Stimulated activated CD4-positive, alpha-beta T cell treated with anti-CD3 and anti-CD28 coated beads, Interleukin-1b, Interleukin-23, amount 100 ng/mL, for 48 hours (primary cell): Measurements from ENCODE around the gene ODF2.

ENCODE experiments used
- DNase-seq: peaks from one replicate; pipeline ENCODE4 v3.0.0-alpha.2; 2020

ODF2 gene

DNA sequence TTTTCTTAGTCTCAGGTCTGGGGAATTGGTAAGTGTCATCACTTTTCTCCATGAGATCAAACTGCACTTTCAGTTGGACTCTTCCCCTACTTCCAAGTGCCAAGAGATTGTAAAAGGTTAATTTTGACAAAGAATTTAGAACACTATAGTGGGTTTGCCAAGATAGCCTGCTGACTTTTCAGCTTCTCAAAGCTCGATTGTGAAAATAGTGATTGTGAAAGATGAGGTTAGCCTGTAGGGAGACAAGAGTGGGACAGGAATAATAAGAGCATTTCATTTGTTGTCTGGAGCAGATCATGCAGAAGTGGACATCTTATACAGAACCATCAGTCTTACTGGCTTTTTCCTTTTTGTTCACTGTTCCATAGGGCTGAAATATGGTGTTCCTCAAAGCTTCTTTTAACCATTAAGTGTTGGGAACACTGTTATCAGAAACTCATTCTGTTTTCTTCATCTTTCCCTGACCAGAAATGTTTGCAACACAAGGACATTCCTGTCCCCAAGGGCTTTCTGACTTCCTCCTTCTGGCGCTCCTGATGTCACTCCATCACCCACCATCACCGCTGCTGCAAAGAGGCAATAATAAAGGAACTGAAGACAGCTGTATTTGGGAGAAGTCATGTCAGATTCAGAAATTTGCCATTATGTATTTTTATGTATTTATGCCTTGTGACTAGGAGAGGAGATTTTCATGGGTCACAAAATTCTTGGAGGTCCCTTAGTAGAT, 85.0 kb downstream of the ODF2 start:
- DNase-seq = no peak

- no peak for DNase-seq
Measured at GRCh38 chr9:128546504-128546903, 90.7 kb downstream of the ODF2 start.

DNA sequence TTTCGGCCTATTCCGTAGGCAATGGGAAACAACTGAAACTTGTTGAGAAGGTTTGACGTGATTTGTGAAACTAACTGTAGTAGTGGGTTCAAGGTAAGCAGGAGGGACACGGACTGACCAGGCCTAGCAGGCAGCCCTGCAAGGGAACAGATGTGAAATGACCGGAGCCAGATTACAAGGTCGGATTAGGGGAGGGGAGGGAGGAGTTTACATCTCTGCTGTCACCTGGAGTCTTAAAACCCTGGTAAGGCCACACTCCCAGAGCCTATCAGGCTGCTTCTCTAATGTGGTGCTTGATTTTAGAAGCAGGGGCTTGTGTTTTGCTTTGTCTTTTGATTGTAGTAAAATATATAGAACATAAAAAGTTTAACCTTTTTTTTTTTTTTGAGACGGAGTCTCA, 93.1 kb downstream of the ODF2 start:
- DNase-seq = no peak

DNA sequence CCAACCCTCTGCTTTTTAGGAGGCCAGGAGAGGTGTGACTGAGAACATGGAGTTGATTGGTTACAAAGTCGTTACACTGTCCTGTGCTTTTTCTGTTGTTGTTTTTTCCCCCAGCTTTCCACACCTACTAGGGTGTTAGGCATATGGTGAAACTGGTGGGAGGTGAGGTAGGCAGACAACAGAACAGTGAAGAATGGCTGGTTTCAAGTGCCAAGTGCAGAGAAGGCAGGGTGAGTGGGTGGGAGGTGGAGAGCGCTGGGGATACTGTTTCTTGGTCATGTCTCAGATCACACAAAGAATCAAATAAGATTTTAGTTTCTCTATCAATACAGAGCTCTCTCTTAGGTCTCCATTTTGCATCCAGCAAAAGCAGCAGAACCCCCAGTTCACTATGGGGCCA, 94.4 kb downstream of the ODF2 start:
- DNase-seq = peak; percentile 53
